ENCODE measurements around the gene IRAK2.

DNA sequence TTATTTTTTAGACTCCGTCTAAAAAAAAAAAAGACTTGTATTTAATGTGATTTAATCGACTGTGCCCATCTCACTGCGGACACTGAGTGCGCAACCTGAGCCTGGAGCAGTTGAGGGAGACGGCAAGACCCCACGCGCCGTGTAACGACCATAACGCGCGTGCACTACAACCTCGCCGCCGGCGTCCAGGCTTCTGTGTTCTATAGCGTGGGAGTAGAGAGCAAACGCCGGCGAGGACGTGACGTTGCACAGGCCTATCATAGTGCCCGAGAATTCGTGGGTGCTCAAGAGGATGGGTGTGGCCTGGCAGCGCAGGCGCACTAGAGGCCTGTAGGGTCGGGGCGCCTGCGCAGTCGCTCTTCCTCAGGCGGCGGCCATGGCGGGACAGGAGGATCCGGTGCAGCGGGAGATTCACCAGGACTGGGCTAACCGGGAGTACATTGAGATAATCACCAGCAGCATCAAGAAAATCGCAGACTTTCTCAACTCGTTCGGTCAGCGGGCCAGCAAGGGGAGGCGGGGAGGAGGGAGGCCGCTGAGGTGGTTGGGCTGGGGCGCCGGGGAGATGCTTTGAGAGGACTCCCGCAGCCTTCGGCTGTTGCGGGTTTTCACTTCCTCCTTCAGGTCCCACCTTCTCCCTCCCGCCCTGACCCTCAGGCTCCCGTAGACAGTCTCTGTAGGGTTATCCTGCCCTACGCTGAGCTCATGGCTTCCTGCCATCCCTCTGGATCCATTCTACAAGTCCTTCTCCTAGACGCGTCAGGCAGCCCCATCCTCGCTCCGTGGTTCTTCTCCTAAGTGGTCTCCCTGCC, 49.2 kb upstream of the IRAK2 start, which contains the start of gene BRK1:
- TF ChIP-seq, protein P1, sequence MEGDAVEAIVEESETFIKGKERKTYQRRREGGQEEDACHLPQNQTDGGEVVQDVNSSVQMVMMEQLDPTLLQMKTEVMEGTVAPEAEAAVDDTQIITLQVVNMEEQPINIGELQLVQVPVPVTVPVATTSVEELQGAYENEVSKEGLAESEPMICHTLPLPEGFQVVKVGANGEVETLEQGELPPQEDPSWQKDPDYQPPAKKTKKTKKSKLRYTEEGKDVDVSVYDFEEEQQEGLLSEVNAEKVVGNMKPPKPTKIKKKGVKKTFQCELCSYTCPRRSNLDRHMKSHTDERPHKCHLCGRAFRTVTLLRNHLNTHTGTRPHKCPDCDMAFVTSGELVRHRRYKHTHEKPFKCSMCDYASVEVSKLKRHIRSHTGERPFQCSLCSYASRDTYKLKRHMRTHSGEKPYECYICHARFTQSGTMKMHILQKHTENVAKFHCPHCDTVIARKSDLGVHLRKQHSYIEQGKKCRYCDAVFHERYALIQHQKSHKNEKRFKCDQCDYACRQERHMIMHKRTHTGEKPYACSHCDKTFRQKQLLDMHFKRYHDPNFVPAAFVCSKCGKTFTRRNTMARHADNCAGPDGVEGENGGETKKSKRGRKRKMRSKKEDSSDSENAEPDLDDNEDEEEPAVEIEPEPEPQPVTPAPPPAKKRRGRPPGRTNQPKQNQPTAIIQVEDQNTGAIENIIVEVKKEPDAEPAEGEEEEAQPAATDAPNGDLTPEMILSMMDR (conservative IDR thresholded peaks at IDR 0.05; ENCODE audit: low read length), result no peak
- TF ChIP-seq EZH2phosphoT487 (IDR thresholded peaks at IDR 0.05; ENCODE audit: borderline replicate concordance), result no peak
